ENCODE results near the gene SIX4.

DNA sequence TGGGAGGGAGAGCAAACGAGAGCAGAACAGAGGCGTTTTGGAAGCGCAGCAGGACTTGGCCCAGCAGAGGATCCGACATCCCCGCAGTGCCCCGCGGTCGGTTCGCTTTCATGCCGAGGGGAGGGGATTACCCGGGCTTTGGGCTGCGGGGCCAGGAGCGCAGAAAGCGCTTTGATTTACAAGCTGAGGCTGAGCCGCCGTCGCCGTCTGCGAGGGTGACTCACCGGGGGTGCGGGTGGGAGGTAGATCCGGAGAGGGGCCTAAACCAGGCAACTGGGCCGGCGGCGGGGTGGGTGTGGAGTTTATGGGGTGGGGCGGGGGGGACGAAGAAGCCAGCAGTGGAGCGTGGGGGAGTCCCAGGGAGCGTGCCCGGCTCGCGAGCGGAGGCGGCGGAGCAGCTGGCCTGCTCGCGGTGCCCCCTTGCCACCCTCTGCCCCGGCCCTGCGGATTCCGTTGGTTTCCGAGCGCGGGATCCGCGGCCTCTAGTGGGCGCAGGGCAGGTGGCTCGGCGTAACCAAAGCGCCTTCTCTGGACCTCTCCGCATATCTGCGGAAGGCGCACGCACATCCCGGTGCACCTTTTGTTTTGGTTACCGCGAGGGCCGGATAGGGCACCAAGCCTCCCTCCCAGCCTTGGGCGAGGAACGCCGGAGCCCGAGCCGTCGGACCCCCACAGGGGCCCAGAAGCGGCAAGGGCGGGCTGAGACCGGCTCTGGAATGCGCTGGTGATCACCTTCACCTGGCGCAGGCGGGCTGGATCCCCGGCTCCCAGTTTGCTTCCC is 2.6 kb downstream of the SIX4 start:
- TF ChIP-seq, protein P1, sequence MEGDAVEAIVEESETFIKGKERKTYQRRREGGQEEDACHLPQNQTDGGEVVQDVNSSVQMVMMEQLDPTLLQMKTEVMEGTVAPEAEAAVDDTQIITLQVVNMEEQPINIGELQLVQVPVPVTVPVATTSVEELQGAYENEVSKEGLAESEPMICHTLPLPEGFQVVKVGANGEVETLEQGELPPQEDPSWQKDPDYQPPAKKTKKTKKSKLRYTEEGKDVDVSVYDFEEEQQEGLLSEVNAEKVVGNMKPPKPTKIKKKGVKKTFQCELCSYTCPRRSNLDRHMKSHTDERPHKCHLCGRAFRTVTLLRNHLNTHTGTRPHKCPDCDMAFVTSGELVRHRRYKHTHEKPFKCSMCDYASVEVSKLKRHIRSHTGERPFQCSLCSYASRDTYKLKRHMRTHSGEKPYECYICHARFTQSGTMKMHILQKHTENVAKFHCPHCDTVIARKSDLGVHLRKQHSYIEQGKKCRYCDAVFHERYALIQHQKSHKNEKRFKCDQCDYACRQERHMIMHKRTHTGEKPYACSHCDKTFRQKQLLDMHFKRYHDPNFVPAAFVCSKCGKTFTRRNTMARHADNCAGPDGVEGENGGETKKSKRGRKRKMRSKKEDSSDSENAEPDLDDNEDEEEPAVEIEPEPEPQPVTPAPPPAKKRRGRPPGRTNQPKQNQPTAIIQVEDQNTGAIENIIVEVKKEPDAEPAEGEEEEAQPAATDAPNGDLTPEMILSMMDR (conservative IDR thresholded peaks at IDR 0.05; ENCODE audit: low read depth in 2 of 2) = peak; percentile 11 to 50; a peak in 2 of 4 replicates
- peak; percentile 17; the same call in 1 of the 2 replicates for TF ChIP-seq POLR2AphosphoS5 (IDR thresholded peaks at IDR 0.05; ENCODE audit: low read depth)
